ENCODE results near the gene BRD9.
"Not testable (repeated sequence)": the region's sequence is repeated elsewhere in the genome, so short reads cannot be mapped to it uniquely, and the experiment has no call there.

BRD9 gene

GRCh38 chr5:902129-902916 lies 9.7 kb upstream of the BRD9 start:
- no peak for DNase-seq (ENCODE audit: low spot score)

DNA sequence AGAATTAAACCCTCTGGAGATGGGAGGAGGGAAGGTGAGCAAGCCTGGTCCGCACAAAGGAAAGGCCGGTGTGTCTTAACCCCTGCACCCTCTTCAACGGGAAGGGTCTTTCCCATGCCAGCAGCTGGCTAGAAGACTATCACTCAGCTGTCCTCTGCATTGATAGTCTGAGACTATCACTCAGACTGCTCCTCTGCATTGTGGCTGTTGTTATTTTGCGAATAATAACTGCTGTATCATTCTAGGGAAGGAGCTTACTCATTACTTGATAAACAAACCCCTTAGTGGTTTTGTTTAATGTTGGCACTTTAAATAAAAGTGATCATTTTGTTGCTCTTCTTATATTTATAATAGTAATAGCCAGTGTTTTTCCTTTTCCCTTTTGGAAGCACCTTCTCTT lies 8.2 kb upstream of the BRD9 start:
- no peak for DNase-seq (ENCODE audit: low spot score)

DNA sequence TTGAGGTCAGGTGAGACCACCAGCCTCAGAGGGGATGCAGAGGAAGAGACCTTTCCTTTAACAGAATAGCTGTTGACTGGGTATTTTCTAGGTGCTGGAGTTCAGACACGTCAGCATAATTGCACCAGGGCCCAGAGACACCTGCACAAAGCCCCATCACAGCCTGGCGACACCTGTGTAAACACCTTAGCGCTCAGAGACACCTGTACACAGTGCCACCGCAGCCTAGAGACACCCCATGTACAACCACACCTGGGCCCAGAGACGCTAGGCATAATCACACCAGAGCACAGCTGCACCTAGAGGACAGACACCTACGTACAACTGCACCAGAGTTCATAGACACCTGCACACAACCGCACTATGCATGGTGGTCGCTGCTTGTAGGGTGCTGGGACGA lies 1.1 kb upstream of the BRD9 start:
- DNase-seq (ENCODE audit: low spot score): no peak

- no peak for DNase-seq (ENCODE audit: low spot score)
Measured at GRCh38 chr5:893137-893506, 521 bp upstream of the BRD9 start.

DNA sequence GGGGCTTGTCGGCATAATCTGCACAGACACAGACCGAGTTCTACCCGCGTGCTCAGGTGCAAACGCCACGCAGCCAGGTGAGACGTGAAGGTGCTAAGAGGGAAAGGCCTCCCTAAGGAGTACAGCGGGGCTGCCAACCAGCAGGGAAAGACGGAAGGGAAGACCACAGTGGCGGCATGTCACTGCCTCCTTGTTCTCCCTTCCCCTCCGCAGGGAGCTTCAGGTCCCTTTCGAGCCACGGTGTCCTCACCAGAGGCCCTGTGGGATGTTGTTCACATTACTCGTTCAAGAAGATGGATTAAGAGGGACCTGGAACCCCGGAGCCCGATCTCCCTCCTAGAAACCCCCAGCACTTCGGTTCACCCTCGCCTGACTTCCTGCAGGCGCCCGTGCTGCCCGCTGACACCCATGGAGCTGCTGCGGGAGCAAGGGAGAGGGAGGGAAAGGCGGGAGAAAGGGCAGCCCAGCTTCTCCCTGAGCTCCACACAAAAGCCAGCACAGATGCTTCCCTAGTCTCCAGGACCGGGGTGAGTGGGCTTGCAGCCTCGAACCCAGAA lies 686 bp downstream of the BRD9 start:
- no peak for DNase-seq (ENCODE audit: low spot score)

DNA sequence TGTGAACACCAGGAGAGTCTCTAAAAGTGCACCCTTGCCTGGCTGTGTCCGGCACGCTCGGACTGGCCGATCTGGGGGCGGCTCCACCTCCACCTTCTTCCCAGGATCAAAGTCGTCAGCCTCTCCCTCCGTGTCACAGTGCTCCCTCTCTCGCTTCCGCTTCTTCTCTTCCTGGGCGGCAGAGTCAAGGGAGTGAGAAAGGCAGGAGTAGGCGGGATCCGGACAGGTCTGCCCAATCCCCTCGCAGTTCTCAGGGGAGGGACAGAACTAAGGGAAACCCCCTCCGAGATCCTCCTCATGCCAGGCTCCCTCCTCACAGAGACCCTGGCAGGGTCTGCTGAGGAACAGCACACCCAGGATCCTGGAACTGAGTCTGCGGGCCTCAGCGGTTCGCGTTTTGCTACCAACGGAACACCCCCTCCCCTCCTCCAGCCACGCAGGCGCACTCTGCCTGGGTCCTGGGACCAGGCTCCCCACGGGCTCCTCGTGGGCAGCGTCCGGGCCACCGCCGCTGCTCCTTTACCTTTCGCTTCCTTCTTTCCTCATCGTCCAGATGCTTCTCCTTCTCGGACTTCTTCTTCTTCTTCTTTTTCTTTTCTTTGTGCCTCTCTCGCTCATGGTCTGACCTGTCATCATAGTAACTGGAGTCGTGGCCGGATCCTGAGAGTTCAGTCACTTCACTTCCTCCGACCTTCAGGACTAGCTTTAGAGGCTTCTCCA lies 1.3 kb downstream of the BRD9 start:
- no peak for DNase-seq (ENCODE audit: low spot score)

DNA sequence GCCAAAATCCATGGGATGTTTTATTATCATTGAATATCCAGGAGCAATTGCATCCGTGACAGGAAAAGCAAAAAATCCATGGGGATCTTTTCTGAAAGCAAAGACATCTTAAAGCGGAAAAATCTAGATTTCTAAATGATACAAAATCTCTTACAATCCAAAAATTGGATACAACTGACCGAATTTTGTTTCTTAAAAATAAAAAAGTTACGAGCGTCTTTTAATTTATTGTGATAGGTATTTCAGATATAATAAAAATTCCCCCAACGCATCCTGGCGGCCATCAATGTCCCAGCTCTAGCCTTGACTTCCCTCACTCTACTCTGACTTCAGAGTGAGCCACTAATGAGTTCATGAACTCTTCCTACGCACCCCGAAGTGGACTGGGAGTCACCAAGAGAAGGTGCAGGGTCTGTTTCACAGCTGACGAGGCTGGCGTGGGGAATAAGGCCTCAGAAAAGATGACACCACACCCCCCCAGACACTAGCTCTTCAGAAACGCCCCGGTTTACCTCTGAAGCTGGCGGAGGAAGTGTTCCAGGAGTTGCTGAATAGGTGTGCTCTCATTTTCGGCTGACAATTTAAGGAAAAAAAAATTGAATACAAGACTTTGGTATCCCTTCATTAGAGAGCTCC lies 3.4 kb downstream of the BRD9 start:
- no peak for DNase-seq (ENCODE audit: low spot score)

DNA sequence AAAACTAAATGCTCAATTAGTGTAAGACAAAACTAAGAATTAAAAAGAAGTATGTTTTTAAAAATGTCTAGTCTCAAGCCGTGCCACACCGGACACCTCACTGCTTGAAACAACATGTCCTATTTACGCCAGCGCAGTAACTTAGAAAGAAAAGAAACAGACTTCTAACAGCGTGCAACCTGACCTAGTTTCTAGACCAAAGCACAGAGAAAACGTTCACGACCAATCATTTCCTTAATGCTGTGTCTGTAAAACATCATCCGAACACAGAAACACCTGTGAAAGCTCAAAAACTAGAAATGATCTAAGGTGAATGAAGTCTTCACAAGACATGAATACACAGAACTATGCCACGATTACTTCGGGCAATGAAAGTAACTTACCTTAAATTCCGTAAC lies 4.0 kb downstream of the BRD9 start:
- DNase-seq (ENCODE audit: low spot score): no peak

GRCh38 chr5:887947-888637 lies 4.5 kb downstream of the BRD9 start:
- no peak for DNase-seq (ENCODE audit: low spot score)

DNA sequence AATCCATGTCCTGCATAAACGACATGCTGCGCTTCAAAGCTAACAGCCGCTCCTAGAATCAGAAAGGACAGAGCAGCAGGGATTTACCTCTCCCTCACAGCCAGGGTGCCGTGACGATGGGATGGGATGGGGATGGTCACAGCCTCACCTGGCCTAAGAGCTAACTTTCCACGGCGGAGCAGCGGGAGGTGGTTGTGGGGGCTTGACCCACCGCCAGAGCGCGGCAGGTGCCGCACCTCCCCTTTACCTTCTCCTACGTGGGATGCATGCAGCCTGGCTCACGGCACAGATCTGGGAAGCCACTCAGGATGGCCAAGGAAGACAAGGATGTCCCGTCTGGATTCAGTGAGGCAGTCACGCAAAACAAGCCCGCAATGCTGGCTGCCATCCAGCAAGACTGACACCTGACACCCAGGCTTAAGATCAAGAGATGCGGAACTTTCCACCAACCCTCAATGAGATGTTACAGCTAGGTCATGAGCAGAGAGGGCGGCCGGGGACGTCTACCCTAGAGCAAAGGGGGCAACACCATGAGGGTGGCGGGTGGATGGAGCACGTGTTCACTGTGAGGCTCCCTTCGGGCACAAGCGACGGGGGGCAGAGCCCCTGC lies 5.8 kb downstream of the BRD9 start:
- DNase-seq (ENCODE audit: low spot score): no peak

GRCh38 chr5:886036-886435 lies 6.6 kb downstream of the BRD9 start:
- no peak for DNase-seq (ENCODE audit: low spot score)

DNA sequence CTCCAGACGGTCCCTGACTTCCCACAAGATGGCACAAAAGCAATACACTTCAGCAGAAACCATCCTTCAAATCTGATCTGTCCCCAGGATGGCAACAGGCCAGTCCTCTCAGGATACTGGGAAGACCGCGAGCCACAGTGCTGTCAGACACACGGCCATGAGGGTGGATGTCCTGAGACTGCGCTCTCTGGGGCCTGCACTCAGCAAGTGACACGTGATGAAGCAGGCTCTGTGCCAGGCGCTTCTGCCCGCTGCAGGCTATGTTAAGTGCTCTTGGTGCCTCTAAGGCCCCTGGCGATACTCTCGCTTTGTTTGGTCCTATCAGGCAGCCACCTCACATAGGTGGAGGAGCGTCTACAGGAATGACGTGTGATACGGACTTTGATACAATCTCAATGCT lies 7.1 kb downstream of the BRD9 start:
- DNase-seq (ENCODE audit: low spot score): no peak

GRCh38 chr5:885127-885442 lies 7.5 kb downstream of the BRD9 start:
- DNase-seq (ENCODE audit: low spot score): no peak

GRCh38 chr5:884345-885126 lies 8.1 kb downstream of the BRD9 start:
- DNase-seq (ENCODE audit: low spot score): no peak

GRCh38 chr5:883475-884181 lies 9.0 kb downstream of the BRD9 start:
- DNase-seq (ENCODE audit: low spot score): no peak

DNA sequence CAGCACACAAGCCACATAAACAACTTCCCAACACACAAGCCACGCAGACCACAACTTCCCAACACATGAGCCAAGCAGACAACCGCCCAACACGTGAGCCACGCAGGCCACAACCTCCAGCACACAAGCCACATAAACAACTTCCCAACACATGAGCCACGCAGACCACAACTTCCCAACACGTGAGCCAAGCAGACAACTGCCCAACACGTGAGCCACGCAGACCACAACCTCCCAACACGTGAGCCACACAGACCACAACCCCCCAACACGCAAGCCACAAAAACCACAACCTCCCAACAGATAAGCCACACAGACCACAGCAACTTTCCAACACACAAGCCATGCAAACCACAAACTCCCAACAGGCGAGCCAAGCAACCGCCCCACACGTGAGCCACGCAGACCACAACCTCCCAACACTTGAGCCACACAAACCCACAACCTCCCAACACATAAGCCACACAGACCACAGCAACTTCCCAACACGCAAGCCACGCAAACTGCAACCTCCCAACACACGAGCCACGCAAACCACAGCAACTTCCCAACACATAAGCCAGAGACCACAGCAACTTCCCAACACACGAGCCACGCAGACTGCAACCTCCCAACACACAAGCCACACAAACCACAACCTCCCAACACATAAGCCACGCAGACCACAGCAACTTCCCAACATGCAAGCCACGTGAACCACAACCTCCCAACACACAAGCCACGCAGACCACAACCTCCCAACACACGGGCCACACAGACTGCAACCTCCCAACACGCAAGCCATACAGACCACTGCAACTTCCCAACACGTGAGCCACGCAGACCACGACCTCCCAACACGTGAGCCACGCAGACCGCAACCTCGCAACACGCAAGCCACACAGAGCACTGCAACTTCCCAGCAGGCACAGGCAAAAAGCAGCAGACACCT lies 10.1 kb downstream of the BRD9 start:
- no peak for DNase-seq (ENCODE audit: low spot score)

GRCh38 chr5:881551-881935 lies 11.1 kb downstream of the BRD9 start:
- DNase-seq (ENCODE audit: low spot score): no peak

DNA sequence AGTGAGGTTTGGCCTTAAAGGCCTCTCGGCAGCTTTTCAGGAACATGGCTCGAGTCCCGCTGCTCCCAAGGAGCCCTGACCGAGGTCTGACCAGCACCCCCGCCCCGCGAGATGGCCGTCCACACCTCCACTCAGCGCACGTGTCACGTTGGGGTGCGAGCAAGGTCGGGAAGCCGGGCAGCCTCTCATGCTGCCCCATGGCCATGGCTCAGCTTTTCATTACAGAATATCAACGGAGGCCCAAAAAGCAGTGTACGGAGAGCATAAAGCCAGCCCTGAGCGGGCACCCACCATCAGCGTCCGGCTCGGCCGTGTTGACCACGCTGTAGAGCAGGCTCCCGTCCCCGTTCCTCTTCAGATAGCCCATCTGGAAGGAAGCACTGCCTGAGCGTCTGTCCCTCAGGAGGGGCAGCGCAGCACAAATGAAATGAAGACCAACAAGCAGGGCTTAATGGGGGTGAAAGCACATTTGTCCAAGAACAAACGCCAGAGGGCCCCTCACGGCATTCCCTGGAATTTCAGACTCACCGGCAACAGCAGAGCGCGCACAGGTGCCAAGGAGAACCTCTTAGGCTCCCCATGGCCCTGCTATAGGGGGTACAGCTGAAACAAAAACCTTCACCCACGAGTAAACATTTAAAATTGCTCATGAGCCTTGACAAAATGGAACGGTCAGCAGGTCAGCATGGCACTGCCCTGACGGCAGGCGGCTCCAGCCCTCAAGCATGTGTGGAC lies 11.6 kb downstream of the BRD9 start:
- DNase-seq (ENCODE audit: low spot score): no peak

- DNase-seq (ENCODE audit: low spot score): not testable (repeated sequence)
Measured at GRCh38 chr5:878677-879076, 13.9 kb downstream of the BRD9 start.
